Measurements from ENCODE around the gene SPTSSB. TPM values are rescaled to one million over a fixed set of nuclear protein-coding genes. Genes with fewer than 3 reads are reported as not detected.

The SPTSSB gene
- total and polyA plus RNA-seq, 2 experiments from 2014 or later = 5.0 to 6.9 TPM

- no peaks in the 10 kb centered on the region for H3K9me2 ChIP-seq (replicated peaks; ENCODE audit: insufficient read depth)
- TF ChIP-seq, protein P1, sequence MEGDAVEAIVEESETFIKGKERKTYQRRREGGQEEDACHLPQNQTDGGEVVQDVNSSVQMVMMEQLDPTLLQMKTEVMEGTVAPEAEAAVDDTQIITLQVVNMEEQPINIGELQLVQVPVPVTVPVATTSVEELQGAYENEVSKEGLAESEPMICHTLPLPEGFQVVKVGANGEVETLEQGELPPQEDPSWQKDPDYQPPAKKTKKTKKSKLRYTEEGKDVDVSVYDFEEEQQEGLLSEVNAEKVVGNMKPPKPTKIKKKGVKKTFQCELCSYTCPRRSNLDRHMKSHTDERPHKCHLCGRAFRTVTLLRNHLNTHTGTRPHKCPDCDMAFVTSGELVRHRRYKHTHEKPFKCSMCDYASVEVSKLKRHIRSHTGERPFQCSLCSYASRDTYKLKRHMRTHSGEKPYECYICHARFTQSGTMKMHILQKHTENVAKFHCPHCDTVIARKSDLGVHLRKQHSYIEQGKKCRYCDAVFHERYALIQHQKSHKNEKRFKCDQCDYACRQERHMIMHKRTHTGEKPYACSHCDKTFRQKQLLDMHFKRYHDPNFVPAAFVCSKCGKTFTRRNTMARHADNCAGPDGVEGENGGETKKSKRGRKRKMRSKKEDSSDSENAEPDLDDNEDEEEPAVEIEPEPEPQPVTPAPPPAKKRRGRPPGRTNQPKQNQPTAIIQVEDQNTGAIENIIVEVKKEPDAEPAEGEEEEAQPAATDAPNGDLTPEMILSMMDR (IDR thresholded peaks at IDR 0.05; ENCODE audit: poor library complexity) = no peak
- TF ChIP-seq EZH2phosphoT487 (IDR thresholded peaks at IDR 0.05; ENCODE audit: low read depth, severe bottlenecking, unreplicated experiment) (no peak), EZH2 (IDR thresholded peaks at IDR 0.05; ENCODE audit: borderline replicate concordance) (no peak)
- H4K20me1 ChIP-seq (ENCODE audit: insufficient read depth, poor library complexity, severe bottlenecking) = no peaks in the 10 kb centered on the region
- 96% methylated on average over 1 of the region's 1 CpG for WGBS (ENCODE audit: low lambda C conversion rate, missing lambda C conversion rate)
- no peaks in the 10 kb centered on the region for H3K79me2 ChIP-seq
- no peak overlapping the region for H2AFZ ChIP-seq
- no peak overlapping the region for H3K27ac ChIP-seq
- DNase-seq (ENCODE audit: low spot score) = no peak
- no peaks in the 10 kb centered on the region for H3K4me1 ChIP-seq (ENCODE audit: insufficient read depth)
- H3K27me3 ChIP-seq = no peaks in the 10 kb centered on the region
- no peaks in the 10 kb centered on the region for H3K36me3 ChIP-seq (replicated peaks; ENCODE audit: insufficient read depth, low read depth)
- H3K9me3 ChIP-seq (ENCODE audit: low read depth) = no peaks in the 10 kb centered on the region
- H3K4me2 ChIP-seq = no peak overlapping the region
- no peak overlapping the region for H3K4me3 ChIP-seq
These were observed 33.8 kb upstream of the SPTSSB start for GRCh38 chr3:161405087-161405486.

GRCh38 chr3:161403251-161403650 is 31.9 kb upstream of the SPTSSB start:
- Histone ChIP-seq H3K79me2 (no peaks in the 10 kb centered on the region), H3K27ac (no peak overlapping the region), H2AFZ (no peak overlapping the region), H3K4me3 (no peak overlapping the region), H3K9me2 (replicated peaks; ENCODE audit: insufficient read depth) (no peaks in the 10 kb centered on the region), H3K4me2 (no peak overlapping the region), H3K36me3 (replicated peaks; ENCODE audit: insufficient read depth, low read depth) (no peaks in the 10 kb centered on the region), H3K4me1 (ENCODE audit: insufficient read depth) (no peaks in the 10 kb centered on the region), H3K27me3 (no peaks in the 10 kb centered on the region), H3K9me3 (ENCODE audit: low read depth) (no peaks in the 10 kb centered on the region), H4K20me1 (ENCODE audit: insufficient read depth, poor library complexity, severe bottlenecking) (no peaks in the 10 kb centered on the region)
- TF ChIP-seq EZH2 (IDR thresholded peaks at IDR 0.05; ENCODE audit: borderline replicate concordance) = no peak
- TF ChIP-seq, protein P1 (IDR thresholded peaks at IDR 0.05; ENCODE audit: poor library complexity) = no peak
- TF ChIP-seq EZH2phosphoT487 (IDR thresholded peaks at IDR 0.05; ENCODE audit: low read depth, severe bottlenecking, unreplicated experiment) = no peak
- no peak for DNase-seq (ENCODE audit: low spot score)

- no peak overlapping the region for H3K4me3 ChIP-seq
- 89% methylated on average over 2 of the region's 2 CpGs for WGBS (ENCODE audit: low lambda C conversion rate, missing lambda C conversion rate)
These were observed 30.1 kb upstream of the SPTSSB start for GRCh38 chr3:161401389-161401788.

More at GRCh38 chr3:161401389-161401788, 30.1 kb upstream of the SPTSSB start:
- H3K4me2 ChIP-seq = no peak overlapping the region
- no peaks in the 10 kb centered on the region for H3K9me2 ChIP-seq (replicated peaks; ENCODE audit: insufficient read depth)
- no peaks in the 10 kb centered on the region for H3K36me3 ChIP-seq (replicated peaks; ENCODE audit: insufficient read depth, low read depth)
- H2AFZ ChIP-seq = no peak overlapping the region
- H3K27me3 ChIP-seq = no peaks in the 10 kb centered on the region
- no peak for DNase-seq (ENCODE audit: low spot score)
- H3K4me1 ChIP-seq (ENCODE audit: insufficient read depth) = no peaks in the 10 kb centered on the region
- H3K9me3 ChIP-seq (ENCODE audit: low read depth) = no peaks in the 10 kb centered on the region
- H3K27ac ChIP-seq = no peak overlapping the region
- H4K20me1 ChIP-seq (ENCODE audit: insufficient read depth, poor library complexity, severe bottlenecking) = no peaks in the 10 kb centered on the region
- H3K79me2 ChIP-seq = no peaks in the 10 kb centered on the region
- TF ChIP-seq EZH2 (IDR thresholded peaks at IDR 0.05; ENCODE audit: borderline replicate concordance) (no peak), EZH2phosphoT487 (IDR thresholded peaks at IDR 0.05; ENCODE audit: low read depth, severe bottlenecking, unreplicated experiment) (no peak)
- TF ChIP-seq, protein P1 (IDR thresholded peaks at IDR 0.05; ENCODE audit: poor library complexity) = no peak

All from hepatocyte (in vitro differentiated cells).